GM19035 (cell line): ENCODE results near the gene OR2AT4.
"Not testable (repeated sequence)": the region's sequence is repeated elsewhere in the genome, so short reads cannot be mapped to it uniquely, and the experiment has no call there.

Source experiments
- ATAC-seq: cut with Tn5 transposase; IDR thresholded peaks from one replicate; pipeline ENCODE4 v1.9.1; 2021; ENCODE audit not compliant: unreplicated experiment

The OR2AT4 gene

DNA sequence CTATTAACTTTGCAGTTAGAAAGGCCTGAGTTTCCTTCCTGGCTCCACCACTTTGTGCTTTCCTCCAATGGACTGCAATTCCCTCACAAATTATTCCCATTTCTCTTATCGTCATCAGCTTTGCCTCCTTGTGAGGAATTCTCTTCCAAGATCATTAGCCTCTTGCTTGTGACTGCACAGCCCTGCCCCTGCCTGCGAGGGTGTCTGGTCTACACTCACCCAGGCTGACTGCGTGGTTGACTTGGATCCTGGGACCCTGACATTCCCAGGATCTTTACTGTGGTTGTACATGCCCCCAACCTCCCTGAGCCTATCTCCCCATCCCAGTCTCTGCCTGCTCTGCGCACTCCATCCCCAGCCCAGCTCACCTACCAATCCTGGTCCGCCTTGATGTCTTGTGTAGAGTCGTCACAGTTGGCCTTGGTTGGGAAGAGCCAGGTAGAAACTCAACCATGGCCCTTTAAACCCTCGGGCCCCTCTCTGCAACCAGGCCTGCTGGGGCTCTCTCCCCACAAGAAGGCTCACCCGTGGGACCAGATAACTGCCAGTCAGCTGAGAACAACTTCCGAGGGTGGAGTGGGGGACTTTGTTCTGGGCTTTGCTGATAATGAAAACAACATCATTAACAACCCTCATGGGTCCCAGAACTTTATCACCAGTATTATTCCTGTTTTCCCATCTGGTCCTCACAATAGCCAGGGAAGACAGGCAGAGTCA, at the start of gene OR2AT4:
TSS of gene OR2AT4 (minus strand) at position 421 of the 717 bp plus-strand sequence.
- no peak for ATAC-seq

DNA sequence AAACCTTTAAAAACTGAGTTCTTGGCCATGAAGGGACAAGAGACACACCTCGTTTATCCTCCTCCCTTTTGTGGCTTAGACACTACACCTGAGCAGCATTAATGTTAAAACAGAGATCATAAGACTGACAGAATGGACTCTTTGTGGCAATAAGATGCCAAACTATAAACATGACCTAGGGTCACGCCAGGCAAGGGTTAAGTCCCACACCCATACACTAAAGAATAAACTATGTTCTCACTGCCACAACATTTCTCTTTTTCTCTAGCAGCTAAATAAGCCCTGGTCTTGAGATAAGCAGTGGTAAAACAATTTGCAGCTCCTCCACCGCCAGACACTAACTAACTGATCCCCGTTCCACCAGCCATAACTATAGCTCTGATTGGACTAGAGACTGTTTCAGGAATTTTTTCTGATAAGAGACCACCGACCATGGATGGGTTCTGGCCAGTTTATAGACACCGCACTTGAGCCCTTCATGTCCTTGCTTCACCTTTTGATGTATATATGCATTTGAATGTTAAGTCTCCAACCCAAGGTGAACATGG, 49.4 kb upstream of the OR2AT4 start:
- ATAC-seq = no peak

DNA sequence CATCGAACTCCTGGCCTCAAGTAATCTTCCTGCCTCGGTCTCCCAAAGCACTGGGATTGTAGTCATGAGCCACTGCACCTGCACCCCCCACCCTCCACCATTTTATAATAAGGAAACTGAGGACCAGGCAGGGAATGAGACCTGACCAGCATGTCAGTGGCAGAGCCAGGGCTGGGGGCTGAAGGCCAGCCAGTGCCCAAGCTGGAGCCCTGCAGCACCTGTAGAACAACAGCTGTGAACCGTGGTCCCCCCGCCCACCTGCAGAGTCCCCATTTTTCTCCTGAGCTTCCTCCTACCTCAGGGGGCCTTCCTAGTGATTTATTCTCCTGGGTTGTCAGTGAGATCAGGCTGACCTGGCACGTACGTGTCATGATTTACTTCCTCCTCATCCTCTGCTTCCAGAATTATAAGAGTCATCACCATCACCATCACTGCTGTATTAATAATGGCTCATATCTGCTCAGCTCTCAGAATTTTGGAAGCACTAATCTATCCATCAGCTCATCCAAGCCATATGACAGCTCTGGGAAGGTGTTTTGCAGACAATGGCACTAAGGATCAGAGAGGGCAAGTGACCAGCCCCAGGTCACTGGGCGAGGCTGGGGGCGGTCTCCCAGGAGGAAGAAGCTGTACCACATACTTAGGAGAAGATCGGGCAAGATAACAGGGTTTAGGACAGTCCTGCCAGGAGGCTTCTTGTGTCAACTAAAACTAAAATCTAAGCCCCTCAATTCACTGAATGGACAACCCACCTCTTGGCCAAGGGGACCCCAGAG, 48.7 kb upstream of the OR2AT4 start:
- no peak for ATAC-seq

DNA sequence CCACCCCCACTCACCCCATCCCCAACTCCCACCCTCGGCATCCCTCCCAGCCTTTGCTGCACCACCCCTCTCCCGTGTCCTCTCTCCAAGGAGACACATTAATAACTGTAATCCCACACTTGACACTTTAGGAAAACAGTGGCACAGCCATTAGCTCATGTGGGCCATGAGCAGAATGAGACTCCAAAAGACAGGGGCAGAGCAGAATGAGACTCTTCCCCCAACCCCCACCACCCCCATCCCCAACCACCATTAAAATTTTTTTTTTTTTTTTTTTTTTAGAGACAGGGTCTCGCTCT, 48.0 kb upstream of the OR2AT4 start:
- no peak for ATAC-seq

DNA sequence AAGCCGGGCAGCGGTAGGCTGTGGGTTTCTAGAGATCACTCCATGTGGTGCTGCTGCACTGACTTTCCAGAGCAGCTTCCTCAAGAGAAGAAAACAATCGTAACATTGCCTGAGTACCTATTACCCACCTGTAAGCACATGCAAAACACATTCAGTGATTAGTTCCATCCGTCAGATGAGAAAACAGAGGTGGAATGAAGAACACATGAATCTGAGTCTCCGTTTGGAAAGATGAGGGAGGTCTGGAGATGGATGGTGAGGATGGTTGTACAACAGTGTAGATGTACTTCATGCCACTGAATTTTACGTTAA, 46.7 kb upstream of the OR2AT4 start:
- ATAC-seq = no peak

DNA sequence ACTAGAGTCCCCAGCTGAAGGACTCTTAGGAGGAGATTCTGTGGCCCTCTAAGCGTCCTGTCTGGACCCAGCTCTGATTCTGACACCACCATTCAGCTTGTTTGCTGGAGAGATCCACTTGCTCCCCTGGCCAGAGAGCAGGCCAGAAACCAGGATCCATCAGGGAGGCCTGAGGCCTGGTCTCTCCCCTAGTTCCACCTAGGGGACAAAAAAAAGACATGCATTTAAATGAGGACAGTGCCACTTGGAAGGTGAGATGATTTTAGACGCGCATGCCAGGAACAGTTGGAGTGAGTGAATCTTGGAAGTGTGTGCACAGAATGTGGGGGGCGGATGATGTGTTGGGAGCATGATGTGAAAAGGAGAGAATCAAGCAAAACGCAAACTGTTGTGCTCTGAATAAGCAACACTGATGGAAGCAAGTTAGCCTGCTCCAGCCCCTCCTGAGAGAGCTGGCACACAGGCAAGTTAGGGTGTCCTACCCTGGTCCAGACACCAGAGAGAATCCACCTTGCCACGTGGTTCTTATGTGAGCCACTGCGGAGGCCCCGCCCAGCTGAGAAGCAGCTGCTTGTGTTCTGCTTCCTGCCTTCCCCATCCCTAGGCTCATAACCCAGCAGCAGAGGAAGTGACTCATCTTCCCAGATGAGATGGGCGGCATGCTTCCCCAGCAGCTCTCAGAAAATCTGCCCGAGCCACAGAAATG, 46.2 kb upstream of the OR2AT4 start:
- no peak for ATAC-seq

DNA sequence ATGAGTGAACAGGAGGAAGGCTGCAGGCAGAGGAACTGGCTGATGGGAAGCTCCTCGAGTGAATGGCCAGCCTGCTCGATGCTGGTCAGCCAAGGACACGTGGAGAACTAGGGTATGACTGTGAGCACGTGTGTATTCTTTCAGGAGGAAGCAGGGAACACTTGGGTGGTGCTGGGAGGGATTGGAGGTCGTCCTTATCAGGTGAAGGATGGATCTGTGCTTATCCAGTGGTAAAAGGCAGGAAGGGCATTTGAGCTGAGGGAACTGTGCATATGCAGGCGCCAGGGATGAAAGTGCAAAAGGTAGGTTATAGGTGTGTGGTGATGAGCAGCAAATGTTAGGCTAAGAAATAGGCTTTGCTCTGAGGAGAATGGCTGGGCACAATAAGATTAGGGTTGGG, 44.5 kb upstream of the OR2AT4 start:
- no peak for ATAC-seq

DNA sequence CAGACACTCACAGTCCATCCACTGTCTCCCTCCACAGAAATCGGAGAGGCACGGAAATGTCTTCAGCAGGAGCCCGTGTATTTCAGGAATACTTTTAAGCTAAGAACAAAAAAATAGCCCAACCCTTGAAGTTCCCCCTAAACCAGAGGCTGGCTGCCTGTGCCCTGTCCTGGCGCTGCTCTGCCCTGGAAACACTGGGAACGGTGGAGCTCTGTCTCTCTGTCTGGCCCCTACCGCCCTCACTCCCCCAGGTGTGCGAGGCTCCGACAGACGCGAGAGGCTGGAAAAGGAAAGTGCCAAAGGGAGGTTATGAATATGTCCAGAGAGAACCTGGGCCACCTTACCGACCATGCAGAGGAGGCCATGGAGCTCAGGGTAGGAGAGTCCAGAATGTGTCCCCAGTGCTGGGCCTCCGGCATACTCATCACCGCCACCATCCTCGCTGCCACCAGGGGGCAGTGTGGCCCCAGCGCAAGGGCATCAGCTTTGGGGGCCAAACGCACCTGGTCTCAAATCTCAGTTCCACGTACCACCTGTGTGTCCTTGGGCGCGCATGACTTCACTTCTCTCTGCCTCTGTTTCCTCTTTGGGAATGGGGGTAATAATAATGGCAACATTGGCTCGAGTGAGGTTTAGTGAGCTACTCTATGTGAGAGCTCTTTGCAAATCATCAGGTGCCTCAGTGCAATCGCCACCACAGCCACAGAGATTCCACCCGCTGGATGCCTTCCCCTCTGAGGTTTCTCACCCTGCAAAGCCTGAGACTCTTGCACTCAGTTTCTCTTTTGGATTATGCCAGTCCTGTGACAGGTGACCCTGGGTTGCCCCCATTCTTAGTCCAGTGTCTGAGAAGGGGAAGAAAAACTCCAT, 43.8 kb upstream of the OR2AT4 start:
- ATAC-seq = no peak

DNA sequence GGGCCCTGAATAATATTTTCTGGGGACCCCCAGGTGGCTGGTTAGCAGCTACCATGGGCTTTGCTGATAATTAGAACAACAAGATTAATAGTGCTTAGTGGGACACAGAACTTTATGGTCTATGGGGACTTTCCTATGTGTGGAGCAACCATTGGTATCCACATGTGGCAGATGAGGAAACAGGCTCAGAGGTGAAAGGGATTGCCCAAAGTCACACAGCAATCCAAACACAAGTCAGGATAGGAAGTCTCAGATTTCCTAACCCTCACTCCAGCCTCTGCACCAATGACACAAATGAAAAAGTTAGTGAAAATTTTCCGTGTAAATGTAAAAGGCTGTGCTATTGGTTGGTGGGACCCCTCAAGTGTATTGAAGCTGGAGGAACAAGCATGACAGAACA, 39.0 kb upstream of the OR2AT4 start:
- ATAC-seq = no peak

DNA sequence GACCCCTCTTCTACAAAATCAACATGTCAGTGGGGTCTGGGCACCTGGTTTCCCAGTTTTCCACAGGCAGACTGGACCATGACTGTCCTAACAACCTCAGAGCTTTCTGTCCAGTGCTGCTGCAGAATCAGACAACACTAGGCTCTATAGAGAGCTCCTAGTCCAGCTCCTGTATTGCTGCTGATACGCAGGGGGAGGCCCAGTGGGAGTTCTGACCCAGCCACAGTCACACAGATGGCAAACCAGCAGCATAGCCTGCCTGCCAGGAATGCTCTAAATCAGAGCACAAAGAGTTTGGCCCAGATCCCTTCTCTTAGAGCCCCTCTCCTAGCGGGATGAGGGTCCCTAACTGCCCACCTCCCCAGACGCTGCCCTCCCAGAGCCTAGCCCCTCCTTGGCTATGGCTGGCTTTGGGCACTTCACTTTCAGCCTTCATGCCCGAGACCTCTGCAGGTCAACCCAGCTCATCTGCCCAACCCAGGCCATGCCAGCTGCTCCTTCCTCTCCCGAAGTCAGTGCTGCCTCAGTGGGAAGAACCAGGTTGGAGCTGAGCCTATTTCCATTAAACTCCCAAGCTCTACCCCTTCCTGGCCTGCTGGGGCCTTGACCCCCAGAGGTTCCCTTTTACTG, 38.5 kb upstream of the OR2AT4 start:
- no peak for ATAC-seq

DNA sequence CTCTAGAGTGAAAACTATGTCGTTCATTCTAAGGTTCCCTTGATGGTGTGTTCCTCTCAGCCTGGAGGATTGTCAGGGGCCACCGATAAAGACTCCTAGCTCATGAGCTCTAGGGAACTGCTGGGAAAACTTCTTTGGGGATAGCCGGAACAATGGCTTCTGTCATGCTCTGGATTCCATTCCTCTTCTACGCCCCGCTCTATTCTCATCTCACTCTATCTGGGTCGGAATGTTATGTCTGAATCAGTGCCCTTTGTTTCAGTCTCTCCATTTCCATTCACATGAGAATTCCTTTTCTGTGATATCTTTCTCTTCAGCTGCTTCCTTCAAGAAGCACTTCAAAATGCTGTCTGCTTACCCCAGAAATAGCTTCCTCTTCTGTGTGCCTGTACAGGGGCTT, 37.3 kb upstream of the OR2AT4 start:
- no peak for ATAC-seq

DNA sequence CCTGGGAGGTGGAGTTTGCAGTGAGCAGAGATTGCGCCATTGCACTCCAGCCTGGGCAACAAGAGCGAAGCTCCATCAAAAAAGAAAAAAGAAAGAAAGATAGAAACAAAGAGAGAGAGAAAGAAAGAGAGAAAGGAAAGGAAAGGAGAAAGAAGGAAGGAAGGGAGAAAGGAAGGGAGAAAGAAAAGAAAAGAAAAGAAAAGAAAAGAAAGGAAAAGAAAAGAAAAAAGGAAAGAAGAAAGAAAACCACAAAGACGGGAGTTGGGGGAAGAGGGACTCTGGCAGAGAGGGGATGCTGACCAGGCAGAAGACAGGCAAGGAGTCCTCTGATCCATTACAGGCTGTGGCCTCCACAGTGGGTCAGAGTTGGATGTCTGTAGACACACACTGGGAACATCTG, 35.4 kb upstream of the OR2AT4 start:
- no peak for ATAC-seq

DNA sequence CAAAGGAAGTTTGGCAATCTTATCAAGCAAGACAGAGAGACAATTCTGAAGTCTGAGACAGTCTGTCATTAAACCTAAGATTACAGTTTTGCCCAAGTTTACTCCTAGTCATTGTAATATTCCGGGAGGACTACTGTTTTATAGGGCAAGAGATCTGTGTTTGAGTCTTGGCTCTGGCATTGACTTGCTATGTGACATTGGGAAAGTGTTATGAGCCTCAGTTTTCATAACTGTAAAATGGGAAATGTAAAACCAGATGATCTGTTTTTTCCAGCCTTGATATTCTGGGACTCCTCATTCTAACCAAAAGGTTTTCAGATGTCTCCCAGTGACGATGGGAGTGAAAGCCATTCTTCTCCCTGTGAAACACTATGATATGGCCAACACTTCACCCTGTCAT, 29.9 kb upstream of the OR2AT4 start:
- ATAC-seq = no peak

DNA sequence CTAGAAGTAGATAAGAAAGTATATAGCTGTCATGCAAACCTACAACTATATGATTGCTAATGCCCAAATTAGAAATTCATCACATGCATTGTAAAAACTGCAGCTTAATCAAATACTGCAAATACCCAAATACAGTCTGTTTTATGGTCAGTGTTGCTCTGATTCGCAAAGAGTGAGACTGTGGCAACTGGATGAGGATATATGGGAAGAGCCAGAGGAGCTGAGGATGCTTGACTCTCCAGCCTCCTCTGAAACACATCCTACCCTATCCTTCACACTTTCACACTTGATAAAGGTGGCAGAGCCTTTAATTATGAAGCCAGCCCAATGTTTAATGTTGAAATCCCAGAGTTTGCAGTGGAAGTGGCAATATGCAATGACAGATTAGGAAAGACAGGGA, 21.9 kb upstream of the OR2AT4 start:
- no peak for ATAC-seq

DNA sequence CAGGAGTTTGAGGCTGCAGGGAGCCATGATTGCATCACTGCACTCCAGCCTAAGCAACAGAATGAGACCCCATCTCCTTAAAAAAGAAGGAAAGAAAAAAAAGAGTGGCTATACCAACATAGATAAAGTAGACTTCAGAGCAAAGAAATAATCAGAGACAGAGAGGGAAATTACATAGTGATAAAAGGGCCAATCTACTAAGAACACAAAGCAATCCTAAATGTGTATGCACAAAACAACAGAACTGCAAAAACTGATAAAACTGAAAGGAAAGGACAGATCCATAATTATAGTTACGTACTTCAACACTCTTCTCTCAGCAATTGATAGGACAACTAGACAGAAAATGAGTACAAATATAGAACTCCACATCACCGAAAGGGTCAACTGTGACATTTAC, 17.8 kb upstream of the OR2AT4 start:
- no peak for ATAC-seq

DNA sequence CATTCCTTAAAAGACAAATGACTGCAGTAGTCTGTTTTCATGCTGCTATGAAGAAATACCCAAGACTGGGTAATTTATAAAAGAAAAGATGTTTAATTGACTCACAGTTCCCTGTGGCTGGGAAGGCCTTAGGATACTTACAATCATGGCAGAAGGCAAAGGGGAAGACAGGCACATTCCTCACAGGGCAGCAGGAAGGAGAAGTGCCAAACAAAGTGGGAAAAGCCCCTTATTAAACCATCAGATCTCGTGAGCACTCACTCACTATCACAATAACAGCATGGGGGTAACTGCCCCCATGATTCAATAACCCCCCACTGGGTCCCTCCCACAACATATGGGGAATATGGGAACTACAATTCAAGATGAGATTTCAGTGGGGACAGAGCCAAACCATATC, 16.4 kb upstream of the OR2AT4 start:
- ATAC-seq = no peak

DNA sequence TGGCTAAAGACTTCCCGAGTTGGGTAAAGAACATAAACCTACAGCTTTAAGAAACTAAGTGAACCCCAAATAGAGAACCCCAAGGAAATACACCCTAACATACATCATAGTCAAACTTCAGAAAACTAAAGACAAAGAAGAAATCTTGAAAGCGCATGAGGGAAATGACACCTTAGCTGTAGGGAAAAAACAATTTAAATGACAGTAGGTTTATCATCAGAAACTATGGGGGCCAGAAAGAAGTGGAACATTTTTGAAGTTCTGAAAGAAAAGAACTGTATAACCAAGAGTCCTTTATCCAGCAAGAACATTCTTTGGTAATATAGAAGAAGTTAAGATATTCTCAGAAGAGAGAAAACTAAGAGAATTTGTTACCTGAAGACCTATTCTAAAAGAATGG, 15.5 kb upstream of the OR2AT4 start:
- ATAC-seq = no peak

DNA sequence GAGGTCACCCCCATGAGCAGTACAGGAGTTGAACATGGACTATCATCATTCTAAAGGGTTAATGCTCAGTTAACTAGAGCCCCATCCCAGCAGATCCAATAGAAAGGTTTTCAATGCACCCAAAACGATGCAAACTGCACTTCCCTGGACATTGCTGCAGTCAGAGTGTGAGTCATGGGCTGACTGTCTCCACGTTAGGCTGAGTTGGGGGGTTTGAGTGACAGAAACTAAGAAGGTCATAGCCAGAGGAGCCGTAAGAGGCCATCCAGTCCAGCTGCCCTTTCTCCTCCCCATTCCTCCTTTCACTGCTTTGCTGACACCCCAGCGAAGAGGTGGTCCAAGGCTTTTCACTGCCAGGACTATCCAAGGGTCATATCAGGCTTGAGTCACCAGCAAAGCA, 10.5 kb upstream of the OR2AT4 start:
- no peak for ATAC-seq

DNA sequence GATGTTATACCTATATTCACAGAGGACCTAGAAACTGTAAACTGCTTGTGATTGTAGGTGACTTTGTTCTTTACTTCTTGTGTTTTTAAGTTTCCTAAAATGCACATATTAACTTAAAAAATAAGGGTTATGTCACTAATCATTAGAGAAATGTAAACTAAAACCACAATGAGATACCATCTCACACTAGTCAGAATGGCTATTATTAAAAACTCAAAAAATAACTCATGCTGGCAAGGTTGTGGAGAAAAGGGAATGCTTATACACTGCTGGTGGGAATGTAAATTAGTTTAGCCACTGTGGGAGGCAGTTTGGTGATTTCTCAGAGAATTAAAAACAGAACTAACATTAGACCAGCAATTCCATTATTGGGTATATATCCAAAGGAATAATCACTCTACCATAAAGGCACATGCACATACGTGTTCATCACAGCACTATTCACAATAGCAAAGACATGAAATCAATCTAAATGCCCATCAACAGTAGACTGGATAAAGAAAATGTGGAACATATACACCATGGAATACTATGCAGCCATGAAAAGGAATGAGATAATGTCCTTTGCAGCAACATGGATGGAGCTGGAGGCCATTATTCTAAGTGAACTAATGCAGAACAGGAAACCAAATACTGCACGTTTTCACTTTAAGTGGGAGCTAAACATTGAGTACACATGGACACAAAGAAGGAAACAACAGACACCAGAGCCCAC, 9.4 kb upstream of the OR2AT4 start:
- ATAC-seq = not testable (repeated sequence)

DNA sequence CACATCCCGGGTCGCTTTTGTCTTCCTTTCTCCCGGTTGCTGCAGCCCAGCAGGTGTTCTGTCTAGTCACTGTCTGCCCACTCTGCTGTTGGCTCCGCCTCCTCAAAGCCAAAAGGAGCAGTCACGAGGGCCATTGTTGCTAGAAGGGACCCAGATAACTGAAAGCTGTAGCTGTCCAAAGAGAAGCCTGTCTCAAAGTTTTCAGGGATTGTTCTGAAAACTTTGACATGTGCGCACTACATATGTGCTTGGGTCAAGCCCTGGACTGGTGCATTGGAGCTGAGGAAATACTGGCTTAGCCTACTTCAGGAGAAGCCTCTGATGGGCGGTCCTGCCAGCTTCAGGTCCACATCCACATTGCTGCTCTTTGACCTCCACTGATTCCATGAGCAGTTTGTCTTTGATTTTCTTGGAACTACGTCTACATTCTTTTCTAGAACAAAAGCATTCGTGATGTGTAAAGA, 8.8 kb upstream of the OR2AT4 start:
- ATAC-seq = no peak
